ENCODE results near the gene LRRC8E. TPM values are rescaled to one million over a fixed set of nuclear protein-coding genes. Genes with fewer than 3 reads are reported as not detected.

The LRRC8E gene
- total RNA-seq, 6 experiments from 2014 or later = 4.9 to 7.3 (median 6.1) TPM

- no peak overlapping the region for H3K27ac Mint-ChIP-seq
Observed at GRCh38 chr19:7843521-7843920, 44.8 kb upstream of the LRRC8E start.

GRCh38 chr19:7844405-7844804 is 43.9 kb upstream of the LRRC8E start:
- peaks cover 7% of the 10 kb centered on the region; the same call in 1 of the 2 replicates for H3K9me3 Mint-ChIP-seq
- H3K4me3 Mint-ChIP-seq = no peak overlapping the region
- TF ChIP-seq CTCF (IDR thresholded peaks at IDR 0.05) = no peak
- H3K27ac Mint-ChIP-seq = no peak overlapping the region
- no peaks in the 10 kb centered on the region for H3K36me3 Mint-ChIP-seq (ENCODE audit: low read depth)
- DNase-seq = no peak
- H3K27me3 Mint-ChIP-seq (ENCODE audit: insufficient read depth) = no peaks in the 10 kb centered on the region; the same call in 1 of the 2 replicates
- no peaks in the 10 kb centered on the region for H3K4me1 Mint-ChIP-seq (ENCODE audit: low read depth)

More at GRCh38 chr19:7843521-7843920, 44.8 kb upstream of the LRRC8E start:
- peaks cover 3% of the 10 kb centered on the region for H3K4me1 Mint-ChIP-seq (ENCODE audit: low read depth)
- H3K9me3 Mint-ChIP-seq = peaks cover 7% of the 10 kb centered on the region; the same call in 1 of the 2 replicates
- TF ChIP-seq CTCF (IDR thresholded peaks at IDR 0.05) = no peak
- H3K36me3 Mint-ChIP-seq (ENCODE audit: low read depth) = peaks cover 2% of the 10 kb centered on the region
- H3K4me3 Mint-ChIP-seq = no peak overlapping the region
- DNase-seq = no peak
- no peaks in the 10 kb centered on the region; the same call in 1 of the 2 replicates for H3K27me3 Mint-ChIP-seq (ENCODE audit: insufficient read depth)

GRCh38 chr19:7844951-7845350 is 43.4 kb upstream of the LRRC8E start:
- Mint-ChIP-seq H3K27me3 (ENCODE audit: insufficient read depth) (no peaks in the 10 kb centered on the region; the same call in 1 of the 2 replicates), H3K36me3 (ENCODE audit: low read depth) (no peaks in the 10 kb centered on the region)
- no peak for TF ChIP-seq CTCF (IDR thresholded peaks at IDR 0.05)

GRCh38 chr19:7845390-7846154 is 42.7 kb upstream of the LRRC8E start:
- H3K9me3 Mint-ChIP-seq = peaks cover 6% of the 10 kb centered on the region; the same call in 1 of the 2 replicates
- H3K27me3 Mint-ChIP-seq (ENCODE audit: insufficient read depth) = no peaks in the 10 kb centered on the region
- DNase-seq = no peak
- no peaks in the 10 kb centered on the region for H3K4me1 Mint-ChIP-seq (ENCODE audit: low read depth)
- no peak overlapping the region for H3K27ac Mint-ChIP-seq
- H3K36me3 Mint-ChIP-seq (ENCODE audit: low read depth) = no peaks in the 10 kb centered on the region
- no peak for TF ChIP-seq CTCF (IDR thresholded peaks at IDR 0.05)
- no peak overlapping the region for H3K4me3 Mint-ChIP-seq

More at GRCh38 chr19:7844951-7845350, 43.4 kb upstream of the LRRC8E start:
- Mint-ChIP-seq H3K9me3 (peaks cover 7% of the 10 kb centered on the region; the same call in 1 of the 2 replicates), H3K4me3 (no peak overlapping the region), H3K27ac (no peak overlapping the region), H3K4me1 (ENCODE audit: low read depth) (no peaks in the 10 kb centered on the region)
- DNase-seq = no peak

GRCh38 chr19:7846155-7846646 is 42.1 kb upstream of the LRRC8E start:
- Mint-ChIP-seq H3K27me3 (ENCODE audit: insufficient read depth) (no peaks in the 10 kb centered on the region), H3K36me3 (ENCODE audit: low read depth) (no peaks in the 10 kb centered on the region), H3K4me3 (no peak overlapping the region), H3K9me3 (no peaks in the 10 kb centered on the region), H3K4me1 (ENCODE audit: low read depth) (no peaks in the 10 kb centered on the region), H3K27ac (no peak overlapping the region)
- no peak for DNase-seq
- TF ChIP-seq CTCF (IDR thresholded peaks at IDR 0.05) = no peak

Data from HFFc6 (cell line).